HT-29 (cell line): ENCODE data around the gene ARMC2. TPM values are rescaled to one million over a fixed set of nuclear protein-coding genes. Genes with fewer than 3 reads are reported as not detected.
"Not testable (repeated sequence)": the region's sequence is repeated elsewhere in the genome, so short reads cannot be mapped to it uniquely, and the experiment has no call there.

Experiments
- DNase-seq: peaks from one replicate; pipeline ENCODE4 v3.0.0-alpha.2; 2015; ENCODE audit warnings: low spot score
- total RNA-seq: library from RNA; depleted of rRNA; stranded (reverse); fragments of >200 nt; shearing (Covaris generic); gene quantifications from 2 replicates; pipeline ENCODE4 v1.2.3, GENCODE V29; 2014

Gene ARMC2
- total RNA-seq, 1 experiment from 2014 or later: 0.33 TPM

- no peak for DNase-seq
These were observed 17.1 kb upstream of the ARMC2 start for GRCh38 chr6:108831104-108831503.

DNA sequence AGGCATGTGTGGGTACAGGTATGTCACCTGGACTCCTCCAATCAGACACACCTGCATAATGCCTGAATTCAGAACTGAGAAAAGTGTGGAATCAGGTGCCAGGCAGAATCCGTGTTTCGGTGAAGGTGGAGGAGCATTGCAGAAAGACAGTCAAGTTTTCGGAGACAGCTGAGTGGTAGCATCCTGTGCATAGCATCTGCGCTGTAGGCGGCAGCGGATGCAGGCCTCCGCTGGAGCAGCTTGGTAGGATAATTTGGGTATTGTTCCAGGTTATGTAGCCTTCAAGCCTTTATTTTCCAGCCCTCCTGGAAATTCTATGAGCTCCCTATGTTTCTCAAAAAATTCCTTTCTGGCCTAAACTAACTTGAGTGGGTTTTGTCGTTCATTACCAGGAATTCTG is 15.5 kb upstream of the ARMC2 start:
- DNase-seq: no peak

- peak; percentile 85 for DNase-seq
These were observed 12.9 kb upstream of the ARMC2 start for GRCh38 chr6:108835218-108835850.

DNA sequence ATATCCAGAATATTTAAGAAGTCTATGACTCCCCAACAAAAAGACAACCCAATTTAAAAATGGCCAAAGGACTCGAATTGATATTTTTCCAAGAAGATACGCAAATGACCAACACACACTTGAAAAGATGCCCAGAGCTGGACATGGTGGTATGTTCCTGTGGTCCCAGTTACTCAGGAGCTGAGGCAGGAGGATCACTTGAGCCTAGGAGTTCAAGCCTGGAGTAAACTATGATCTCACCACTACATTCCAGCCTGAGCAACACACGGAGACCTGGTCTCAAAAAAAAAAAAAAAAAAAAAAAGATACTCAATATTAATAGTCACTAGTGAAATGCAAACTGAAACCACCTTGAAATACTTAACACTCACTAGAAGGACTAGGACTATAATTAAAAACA is 12.2 kb upstream of the ARMC2 start:
- DNase-seq: no peak

GRCh38 chr6:108837236-108837971 is 10.8 kb upstream of the ARMC2 start:
- DNase-seq: no peak

DNA sequence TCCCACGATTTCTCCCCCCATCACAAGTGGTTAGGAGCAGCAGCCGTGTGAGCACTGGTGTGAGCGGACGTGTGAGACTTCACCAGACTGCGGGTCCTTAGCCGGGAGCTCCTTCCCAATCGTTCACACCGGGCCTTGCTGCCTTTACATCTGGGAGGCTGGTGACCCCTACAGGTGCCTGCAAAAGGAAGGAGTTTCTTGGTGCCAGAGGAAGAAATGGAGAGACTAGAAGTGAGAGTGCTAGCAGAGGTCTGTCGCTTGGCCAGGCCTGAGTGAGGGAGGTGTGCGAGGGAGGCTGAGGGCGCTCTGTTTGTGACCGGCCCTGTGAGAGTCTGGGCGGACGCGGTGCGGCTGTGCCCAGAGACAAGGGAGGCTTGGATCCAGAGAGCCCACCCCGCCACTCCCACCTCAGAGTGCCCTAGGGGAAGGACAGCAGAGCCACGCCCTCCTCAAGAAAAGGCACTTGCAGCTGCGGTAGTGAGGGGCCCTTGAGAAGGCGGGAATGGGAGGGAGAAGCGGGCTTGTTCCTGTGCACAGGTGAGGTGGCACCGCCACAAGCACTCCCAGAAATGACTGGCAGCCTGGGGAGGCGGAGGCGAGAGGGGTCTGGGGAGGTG is 10.0 kb upstream of the ARMC2 start:
- DNase-seq: peak; percentile 43

DNA sequence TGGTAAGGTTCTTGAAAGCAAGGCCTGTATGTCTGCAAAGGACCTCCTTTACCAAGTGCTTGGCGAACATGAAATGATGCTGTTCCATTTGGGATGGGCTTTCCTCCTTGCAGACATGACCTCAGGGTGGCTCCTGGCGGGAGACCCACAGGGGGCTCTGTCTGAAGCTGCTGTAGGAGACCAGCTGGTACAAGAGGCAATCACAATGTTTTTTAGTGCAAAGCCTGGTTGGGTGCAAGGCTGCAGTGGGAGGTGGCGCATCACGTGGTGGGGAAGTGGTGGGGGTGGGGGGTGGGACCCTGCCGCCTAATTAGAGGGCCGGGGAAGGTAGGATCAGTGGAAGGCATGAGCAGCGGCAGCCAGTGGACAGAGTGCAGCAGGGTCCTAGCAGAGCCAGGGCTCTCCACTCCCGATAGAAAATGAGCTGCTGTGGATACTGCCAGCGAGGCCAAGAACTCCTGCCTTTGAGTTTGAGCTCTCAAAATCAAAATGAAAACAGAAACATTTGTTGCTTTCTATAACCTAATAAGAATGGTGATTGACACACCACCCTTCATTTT is 9.1 kb upstream of the ARMC2 start:
- DNase-seq: no peak

DNA sequence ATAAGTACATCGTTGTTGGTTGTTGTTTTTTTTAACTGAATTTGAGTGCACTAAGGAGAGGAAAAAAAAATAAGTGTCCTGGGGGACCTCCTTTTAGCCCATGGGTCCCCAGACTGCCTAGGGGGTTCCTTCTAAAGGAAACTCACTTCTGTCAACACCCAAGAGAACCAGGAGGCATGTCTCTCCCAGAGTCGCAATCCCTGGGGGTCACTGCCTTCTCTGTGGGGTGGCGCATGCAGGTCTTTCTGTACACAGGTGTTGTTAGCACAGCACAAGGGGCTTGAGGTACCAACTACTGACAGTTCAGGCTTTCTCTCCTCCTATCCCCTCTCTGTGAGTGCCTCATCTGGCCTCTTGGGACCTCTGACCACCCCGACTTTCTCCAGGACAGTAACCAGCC is 7.3 kb upstream of the ARMC2 start:
- no peak for DNase-seq

- DNase-seq: no peak
These were observed 6.8 kb upstream of the ARMC2 start for GRCh38 chr6:108841377-108841855.

DNA sequence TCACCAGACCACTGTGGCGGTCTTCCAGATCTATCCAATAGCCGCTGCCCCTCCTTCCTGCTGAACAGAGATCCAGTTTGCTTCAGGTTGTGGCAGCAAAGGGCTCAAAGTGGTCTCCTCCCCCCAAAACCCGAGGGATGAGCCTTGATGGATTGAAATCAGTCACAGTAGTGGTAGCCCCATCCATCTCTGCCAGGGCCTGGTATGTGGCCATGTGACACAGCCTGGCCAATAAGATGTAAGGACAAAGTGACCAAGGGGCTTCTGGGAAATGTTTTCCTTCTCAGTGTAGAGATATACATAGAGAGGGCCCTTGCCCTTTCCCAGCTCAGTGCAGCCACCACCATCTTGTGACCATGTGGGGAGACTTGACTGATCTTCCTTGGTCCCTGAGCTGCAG is 4.1 kb upstream of the ARMC2 start:
- DNase-seq: no peak

GRCh38 chr6:108845145-108845544 is 3.1 kb upstream of the ARMC2 start:
- no peak for DNase-seq

DNA sequence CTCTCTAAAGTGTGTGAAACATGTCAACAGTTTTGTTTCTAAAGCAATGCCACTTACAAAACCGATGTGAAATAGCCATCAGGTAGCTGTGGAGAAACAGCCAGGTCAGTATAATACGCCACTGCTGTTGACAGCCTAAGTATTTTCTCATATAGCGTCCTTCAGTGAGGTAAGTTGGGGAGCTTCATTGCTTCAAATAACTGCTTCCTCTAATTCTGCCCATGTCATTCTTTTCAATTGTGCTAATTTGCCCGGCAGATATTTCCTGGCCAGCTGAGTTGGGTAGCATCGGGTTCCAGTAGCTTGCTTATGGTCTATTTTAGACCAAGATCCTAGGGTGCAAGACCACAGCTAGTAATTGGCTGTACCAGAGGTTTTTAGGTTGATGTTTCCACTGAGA is 2.1 kb upstream of the ARMC2 start:
- DNase-seq: no peak

DNA sequence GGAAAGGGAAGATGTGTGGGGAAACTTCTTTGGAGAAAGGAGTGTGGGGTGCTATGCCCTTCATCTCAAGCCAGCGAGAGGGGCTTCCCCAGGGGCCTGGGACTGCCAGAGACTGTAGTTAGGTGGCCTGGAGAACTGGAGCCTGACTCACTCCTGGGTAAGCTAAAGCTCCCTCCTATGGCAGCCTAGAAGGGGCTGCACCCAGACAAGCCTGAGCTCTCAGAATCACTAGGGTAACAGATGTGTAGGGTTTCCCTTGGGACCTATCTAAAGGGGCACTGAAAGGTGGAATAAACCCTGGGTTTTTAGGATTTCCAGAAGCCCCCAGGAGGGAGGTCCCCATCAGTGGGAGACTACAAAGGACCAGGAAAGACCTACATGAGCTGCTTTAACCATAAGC is 1.6 kb upstream of the ARMC2 start:
- DNase-seq: no peak

DNA sequence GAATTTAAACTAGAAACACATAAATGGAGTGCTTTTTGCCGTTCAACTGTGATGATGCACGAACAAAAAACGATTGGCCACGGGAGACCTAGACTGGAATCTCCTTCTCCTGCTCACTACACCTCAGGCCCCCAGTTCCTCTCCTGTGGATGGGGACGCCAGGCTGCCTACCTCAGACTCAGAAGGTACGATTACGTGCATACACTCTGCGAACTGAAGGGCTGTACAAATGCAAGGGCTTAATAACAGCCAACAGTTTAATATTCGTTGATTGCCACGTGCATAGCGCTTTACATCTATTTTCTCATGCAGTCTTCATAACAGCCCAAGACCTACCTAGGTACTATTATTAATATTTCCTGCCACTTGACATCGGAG is 495 bp upstream of the ARMC2 start:
- no peak for DNase-seq

DNA sequence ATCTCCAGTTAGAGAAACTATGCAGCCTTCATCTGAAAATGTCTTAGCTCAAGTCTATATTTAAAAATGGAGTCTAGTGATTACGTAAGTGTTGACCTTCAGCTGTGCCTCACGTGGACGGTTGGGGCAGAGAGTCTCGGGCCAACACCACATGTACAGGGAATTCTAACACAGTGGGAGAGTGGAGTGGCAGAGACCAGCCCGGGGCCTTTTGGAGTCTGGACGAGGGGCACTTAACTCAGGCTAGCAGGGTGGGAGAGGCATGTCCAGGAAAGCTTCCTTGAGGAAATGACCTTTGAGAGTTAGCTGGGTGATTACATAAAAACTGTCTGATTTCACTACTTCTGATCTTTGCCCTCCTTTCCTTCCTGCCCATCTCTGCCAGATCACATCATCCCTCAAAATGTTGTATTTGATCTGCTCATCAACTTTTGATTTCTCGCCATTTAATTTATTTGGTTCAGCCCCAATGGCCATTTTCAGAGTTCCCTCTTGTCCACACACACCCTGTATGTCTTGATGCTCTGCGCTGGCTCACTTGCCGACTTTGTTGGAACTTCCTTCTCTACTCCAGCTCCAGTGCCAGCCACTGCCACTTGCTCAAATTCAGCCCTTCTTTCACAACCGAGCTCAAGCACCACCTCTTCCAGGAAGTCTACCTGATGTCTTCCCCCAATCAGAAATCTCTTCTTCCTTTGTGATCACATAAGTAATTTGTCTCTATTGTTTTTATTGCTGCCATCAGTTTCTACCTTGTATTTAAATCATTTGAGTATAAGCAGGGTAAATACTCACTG is 2.6 kb downstream of the ARMC2 start:
- no peak for DNase-seq

- no peak for DNase-seq
These were observed 3.5 kb downstream of the ARMC2 start for GRCh38 chr6:108851756-108852155.

DNA sequence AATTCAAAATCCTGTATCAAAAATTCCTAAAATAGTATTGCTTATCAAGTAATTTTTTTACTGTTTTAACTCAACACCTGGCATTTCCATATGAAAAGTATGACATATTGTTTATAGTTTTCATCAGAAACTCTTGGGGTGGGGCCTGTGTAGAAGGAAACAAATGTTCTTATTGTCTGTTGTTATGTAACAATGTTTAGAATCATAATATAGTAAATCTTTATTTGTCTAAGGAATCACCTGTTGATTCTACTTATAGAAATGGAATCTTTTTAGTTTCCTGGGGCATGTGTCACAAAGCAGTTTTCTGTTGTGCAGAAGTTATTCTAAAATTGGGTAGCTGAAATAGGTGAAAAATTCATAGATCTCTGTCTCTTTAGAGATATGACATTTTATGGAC is 4.9 kb downstream of the ARMC2 start:
- no peak for DNase-seq

- no peak for DNase-seq
These were observed 14.4 kb downstream of the ARMC2 start for GRCh38 chr6:108862479-108863191.

GRCh38 chr6:108865751-108866286 is 17.6 kb downstream of the ARMC2 start:
- DNase-seq: not testable (repeated sequence)

DNA sequence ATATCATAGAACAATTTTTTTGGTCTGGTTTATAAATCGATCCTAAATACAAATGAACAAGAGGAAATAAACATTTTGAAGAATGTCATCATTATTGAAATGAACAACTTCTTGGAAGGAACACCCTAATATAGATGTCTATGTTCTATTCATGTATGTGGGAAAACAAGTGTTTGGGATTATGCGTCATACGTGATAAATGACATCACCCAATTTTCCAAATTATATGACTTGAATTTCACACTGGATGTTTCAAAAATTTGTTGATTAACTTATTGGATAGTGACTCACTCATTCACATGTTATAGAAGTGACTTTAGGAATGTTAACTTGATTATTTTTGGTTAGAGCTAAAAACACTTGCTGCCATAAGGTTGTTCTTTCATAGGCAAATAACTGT is 18.6 kb downstream of the ARMC2 start:
- DNase-seq: no peak

- no peak for DNase-seq
These were observed 20.4 kb downstream of the ARMC2 start for GRCh38 chr6:108868647-108869046.
